Fibroblast of the aortic adventitia (primary cell): ENCODE measurements around the gene MYO16. TPM values are rescaled to one million over a fixed set of nuclear protein-coding genes. Genes with fewer than 3 reads are reported as not detected.
A peak's percentile ranks its signal among the peaks of the same experiment; 100 is the strongest.

Source experiments
- DNase-seq: peaks from one replicate; pipeline ENCODE4 v3.0.0-alpha.2; 2010; ENCODE audit warnings: low read depth
- H3K4me3 ChIP-seq: 2 replicates; pipeline ENCODE4 v1.5.1; 2011; ENCODE audit warnings: low read depth, mild to moderate bottlenecking, control low read depth, low read length, moderate library complexity
- CTCF ChIP-seq: IDR thresholded peaks from 2 replicates; pipeline ENCODE4 v1.5.1; 2011; ENCODE audit warnings: mild to moderate bottlenecking, low read length, control low read depth, inconsistent platforms; ENCODE audit not compliant: insufficient read depth
- total RNA-seq: library from RNA; depleted of rRNA; stranded (reverse); fragments of >200 nt; gene quantifications from 2 replicates; pipeline ENCODE4 v1.2.3, GENCODE V29; 2012; ENCODE audit warnings: low replicate concordance

The MYO16 gene
- total RNA-seq, 1 donor: under 0.01 TPM

GRCh38 chr13:109198585-109198984, 569.2 kb downstream of the MYO16 start:
- TF ChIP-seq CTCF: no peak

GRCh38 chr13:109199280-109199679, 569.9 kb downstream of the MYO16 start:
- no peak for DNase-seq
- H3K4me3 ChIP-seq: no peak overlapping the region
- no peak for TF ChIP-seq CTCF

More at GRCh38 chr13:109198585-109198984, 569.2 kb downstream of the MYO16 start:
- DNase-seq: peak; percentile 3
- no peak overlapping the region for H3K4me3 ChIP-seq

- H3K4me3 ChIP-seq: no peak overlapping the region
- TF ChIP-seq CTCF: no peak
- no peak for DNase-seq
These were observed 571.1 kb downstream of the MYO16 start for GRCh38 chr13:109200556-109200955.

- DNase-seq: no peak
- TF ChIP-seq CTCF: no peak
- no peak overlapping the region for H3K4me3 ChIP-seq
These were observed 574.2 kb downstream of the MYO16 start for GRCh38 chr13:109203587-109203986.

- no peak for DNase-seq
- no peak overlapping the region for H3K4me3 ChIP-seq
- no peak for TF ChIP-seq CTCF
These were observed 574.8 kb downstream of the MYO16 start for GRCh38 chr13:109204252-109204651.

- TF ChIP-seq CTCF: no peak
- no peak overlapping the region for H3K4me3 ChIP-seq
- DNase-seq: no peak
These were observed 575.2 kb downstream of the MYO16 start for GRCh38 chr13:109204657-109205056.

- no peak for TF ChIP-seq CTCF
- no peak overlapping the region for H3K4me3 ChIP-seq
- DNase-seq: no peak
These were observed 575.9 kb downstream of the MYO16 start for GRCh38 chr13:109205315-109205714.
